HG03175 (cell line): ENCODE results near the gene XXYLT1.

Experiments
- ATAC-seq: cut with Tn5 transposase; IDR thresholded peaks from one replicate; pipeline ENCODE4 v1.9.1; 2021; ENCODE audit warnings: mild to moderate bottlenecking, moderate library complexity; ENCODE audit not compliant: unreplicated experiment

Gene XXYLT1

DNA sequence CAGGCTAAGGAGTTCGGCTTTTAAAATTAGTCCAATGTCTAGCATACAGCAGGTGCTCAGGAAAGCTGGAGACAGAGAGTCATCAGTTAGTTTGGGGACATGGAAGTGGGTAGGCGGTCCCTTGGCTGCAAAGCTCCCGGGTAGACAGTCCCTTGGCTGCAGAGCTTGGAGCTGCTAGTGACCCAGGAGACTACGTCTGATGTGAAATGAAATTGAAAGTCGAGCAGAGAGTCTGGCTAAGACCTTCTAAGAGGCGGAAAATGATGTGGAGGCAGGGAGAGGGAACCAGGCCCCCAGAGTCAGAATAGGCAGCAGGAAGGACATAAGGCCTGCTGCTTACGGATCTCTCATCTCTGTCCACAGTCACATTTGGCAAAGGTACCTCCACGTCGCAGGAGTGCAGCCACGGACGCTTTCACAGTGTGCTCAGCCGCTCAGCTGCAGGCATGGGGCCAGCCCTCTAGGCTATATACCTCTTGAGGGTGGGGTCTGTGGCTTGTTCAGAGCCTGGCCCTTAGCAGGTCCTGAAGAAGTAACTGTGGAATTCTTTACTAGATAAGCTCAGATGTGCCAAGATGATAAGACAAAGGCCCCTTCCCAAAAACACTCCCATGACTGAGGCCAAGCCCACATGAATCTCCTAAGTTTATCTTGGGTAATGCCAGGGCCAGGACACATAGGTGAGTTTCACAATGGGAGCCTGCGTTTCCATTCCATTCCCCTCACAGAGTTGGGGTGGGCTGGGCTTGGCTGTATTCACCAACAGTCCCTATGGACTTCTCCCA, 131.7 kb downstream of the XXYLT1 start:
- ATAC-seq = no peak

DNA sequence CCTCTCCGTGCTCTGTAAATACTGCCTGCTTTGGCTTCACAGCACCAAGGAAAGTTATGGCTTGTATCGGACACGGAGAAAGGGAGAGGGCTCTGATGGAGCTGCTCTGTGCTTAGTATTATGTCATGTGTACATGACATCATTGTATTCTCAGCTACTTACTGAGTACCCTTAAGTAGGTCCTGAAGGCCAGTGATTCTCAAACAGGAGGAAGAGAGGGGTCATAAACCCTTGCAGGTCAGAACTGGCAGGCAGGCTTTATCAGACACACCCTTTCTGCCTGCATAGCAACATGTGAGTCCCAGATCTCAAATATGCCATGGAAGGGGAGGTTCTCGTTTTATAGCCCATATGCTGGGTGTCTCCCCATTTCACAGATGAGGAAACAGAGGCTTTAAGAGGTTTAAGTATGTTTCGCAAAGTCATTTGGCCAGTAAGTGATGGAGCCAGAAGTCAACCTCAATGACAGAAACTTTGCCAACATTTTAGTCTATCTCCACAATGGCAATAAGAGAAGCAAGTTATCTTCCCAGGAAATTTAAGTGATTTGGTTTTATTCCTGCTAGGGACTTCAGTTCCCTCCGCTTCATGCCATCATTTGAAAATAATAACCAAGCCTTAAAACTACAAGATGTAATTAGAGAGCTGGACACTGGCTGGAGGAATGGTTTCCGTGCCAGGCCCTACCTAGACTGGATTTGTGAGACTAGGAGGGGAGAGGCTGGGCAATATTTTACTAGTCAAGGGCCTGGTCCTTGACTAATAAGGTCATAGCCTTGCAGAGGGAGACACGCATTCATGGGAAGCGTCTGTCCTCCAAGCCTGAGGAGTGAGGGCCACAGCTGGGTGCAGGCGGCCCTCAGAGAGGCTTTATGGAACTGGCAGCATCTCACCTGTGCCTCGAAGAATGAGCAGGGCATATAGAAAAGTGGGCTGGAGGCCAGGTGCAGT, 133.0 kb downstream of the XXYLT1 start:
- no peak for ATAC-seq

DNA sequence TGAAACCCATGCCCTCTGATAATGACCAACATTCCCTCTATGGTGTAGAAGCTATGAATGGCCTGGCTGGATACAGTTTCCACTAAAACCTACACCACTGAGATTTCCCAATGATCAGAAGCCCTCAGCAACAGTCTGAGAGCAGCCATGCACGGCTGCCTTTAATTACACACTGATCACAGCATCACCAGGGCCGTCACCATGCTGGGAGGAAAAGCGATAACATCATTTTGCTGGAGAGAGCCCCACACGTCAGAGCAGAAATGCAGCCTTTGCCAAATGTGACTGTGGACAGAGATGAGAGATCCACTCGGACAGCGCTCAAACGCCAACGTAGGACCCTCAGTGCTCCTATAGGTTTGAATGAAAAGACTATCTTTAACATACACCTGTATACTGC, 135.0 kb downstream of the XXYLT1 start:
- no peak for ATAC-seq

DNA sequence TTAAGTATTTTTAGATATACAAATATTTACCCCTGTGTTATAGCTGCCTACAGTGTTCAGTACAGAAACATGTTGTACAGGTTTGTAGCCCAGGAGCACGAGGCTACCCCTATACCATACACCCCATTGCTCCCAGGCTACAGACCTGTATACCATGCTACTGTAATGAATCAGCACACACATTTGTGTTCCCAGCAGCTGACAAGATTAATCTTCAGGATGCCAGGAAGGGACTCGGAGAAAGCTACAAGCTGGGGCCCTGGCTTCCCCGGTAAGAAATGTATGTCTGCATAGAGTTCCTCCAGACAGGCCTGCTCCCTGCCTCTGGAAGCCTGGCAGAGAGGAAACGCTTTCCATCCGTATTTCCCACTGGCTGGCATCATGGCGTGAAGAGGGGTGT, 136.5 kb downstream of the XXYLT1 start:
- no peak for ATAC-seq

DNA sequence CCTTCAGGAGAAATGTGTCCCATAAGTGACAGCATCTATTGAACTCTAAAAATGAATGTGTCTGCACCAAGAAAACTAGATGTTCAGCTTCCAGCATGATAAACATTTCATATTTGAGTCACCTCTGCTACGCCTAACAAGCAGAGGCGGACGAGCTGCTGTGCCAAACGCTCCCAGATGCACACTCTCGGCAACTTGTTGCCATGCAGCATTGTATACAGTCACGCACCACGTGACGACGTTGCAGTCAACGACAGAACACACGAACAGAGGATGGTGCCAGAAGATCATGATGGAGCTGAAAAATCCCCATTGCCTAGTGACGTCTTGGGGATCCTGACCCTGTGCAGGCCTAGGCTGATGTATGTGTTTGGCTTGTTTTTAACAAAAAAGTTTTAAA, 137.5 kb downstream of the XXYLT1 start:
- ATAC-seq = no peak

DNA sequence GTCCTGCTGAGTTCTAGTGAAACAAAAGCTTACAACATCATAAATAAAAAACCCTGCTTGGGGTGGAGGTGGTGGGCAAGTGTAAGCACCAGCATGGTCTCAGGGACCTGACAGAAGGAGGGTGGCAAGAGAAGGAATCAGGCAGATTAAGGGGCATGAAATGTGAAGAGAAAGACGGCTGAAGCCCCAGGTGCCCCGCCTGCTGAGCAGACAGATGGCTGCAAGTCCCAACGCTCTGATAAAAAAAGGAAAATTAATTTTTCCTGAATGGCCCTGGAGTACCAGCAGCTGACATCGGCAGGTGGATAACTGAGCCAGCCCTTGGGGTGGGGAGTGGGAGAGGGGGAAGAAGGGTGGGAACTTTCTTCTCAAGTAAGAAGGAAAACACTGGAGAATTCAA, 137.9 kb downstream of the XXYLT1 start:
- no peak for ATAC-seq

DNA sequence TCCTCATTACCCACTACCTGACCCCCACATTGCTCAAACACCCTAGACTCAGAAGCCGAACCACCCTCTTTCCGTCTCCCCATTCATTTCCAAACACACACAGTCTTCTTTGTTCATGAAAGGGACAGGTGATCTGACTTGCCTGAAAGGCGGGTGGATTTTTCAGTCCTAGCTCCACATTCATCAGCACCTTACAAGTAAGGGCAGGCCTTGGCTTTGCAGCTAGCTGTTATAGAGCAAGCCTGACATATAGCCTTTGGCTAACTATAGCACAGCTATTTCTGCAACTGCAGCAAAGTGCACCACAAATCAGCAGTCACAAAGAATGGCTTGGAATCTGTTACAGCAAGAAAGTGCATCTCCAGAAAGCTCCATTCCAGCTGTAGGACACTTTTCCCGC, 139.8 kb downstream of the XXYLT1 start:
- ATAC-seq = no peak

DNA sequence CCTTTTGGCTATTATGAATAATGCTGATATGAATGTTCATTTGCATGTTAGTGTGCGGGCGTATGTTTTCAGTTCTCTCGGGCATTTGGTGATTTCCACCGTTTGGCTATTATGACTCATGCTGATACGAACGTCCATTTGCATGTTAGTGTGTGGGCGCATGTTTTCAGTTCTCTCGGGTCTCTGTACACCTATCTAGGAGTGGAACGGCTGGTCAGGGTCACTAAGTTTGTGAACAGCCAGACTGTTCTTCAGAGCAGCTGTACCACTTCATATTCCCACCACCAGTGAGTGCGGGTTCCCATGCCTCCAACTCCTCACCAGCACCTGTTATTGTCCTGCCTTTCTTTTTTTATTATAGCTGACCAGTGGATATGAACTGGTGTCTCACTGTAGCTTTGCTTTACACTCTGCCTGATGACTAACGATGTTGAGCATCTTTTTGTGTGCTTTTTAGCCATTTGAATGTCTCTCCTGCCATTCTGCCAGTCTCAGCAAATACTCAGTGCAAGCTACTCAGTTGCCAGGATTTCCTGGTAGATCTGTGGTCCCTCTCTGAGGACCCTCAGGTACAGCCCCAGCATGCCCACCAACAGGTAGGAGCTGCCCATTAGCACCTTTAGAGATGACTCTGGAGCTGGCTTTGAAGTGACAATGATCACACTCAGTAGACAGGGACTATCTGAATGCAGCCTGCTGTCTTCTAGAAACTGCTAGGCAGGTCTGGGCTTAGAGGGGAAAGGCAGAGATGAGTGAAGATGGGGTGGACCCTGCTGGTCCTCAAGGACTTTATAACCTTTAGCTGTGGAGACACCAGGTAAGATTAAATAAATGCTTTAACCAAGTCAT, 141.1 kb downstream of the XXYLT1 start:
- peak; percentile 92 for ATAC-seq

DNA sequence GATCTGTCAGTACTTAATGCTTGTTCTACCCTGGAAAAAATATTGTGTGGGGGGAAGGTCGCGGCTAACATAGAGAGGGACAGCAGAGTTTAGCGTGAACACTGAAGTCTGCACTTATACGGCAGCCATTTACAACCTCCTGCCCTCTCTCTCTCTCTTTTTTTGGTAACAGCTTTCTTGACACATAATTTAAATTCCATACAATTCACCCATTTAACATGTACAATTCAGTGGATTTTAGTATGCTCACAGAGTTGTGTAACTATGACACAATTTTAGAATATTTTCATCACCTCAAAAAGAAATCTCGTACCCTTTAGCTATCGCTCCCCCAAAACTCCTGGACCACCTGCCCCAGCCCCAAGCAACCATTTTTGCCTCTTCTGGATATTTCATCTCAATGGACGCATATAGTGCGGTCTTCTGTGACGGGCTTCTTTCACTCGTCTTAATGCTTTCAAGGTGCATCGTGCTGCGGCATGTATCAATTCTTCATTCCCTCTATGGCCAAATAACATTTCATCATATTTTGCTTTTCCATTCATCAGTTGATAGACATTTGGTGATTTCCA, 141.8 kb downstream of the XXYLT1 start:
- no peak for ATAC-seq

DNA sequence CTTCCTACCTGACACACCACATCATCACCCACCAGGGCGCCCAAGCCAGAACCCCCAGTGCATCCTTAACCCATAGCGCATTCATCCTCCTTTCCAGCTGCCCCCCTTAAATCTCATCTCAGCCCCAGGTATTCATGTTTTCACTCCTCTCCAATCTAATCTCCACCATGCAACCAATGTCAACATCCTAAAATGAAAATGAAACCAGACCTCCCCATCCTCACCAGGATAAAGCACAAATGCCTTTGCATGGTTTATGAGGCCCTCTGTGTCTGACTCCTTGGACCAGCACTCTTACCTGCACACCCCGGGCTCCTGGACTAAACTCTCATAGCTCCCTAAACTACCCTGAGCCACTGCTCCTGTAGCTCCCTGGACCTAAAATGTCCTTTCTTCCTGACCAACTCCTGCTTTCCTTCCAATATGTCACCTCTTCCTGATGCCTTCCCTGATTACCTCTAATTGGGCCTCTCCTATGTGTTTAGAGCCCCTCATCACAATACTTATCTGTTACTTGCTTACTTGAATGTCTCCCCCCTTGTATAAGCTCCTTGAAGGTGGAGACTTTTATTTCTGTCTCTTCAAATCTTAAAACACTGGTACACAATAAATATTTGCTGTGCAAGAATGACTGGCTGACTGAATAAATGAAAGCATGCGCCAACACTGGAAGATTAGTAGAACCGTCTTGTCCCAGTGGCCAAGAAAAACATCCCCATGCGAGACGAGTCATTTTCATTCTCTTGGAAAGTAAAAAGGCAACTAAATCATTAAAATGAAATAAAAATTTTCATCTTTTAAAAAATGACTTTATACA, 142.5 kb downstream of the XXYLT1 start:
- ATAC-seq = no peak

DNA sequence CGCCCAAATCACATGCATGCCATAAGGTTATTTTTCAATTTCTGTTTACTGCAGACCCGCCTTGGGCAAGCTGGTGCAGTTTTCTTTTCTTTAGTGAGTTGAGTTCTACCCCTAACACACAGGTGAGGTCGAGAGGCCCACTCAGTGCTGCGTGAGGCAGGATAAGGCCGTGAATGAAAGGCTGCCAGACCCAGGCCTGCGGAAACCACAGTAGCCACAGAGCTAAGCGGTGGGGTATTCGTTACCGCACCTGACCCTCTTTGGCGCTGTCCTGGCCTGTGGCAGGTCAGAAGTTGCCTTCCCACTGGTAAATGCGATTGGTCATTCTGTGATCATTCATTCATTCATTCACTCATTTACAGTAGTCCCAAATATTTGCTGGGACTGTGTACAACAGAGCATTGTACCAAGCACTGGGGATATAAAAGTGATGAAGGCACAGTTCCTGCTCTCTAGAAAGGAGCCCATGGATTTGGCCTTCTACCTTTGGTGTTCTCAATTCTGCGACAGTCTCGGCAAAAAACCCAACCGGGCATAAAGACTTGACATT, 144.8 kb downstream of the XXYLT1 start:
- no peak for ATAC-seq

DNA sequence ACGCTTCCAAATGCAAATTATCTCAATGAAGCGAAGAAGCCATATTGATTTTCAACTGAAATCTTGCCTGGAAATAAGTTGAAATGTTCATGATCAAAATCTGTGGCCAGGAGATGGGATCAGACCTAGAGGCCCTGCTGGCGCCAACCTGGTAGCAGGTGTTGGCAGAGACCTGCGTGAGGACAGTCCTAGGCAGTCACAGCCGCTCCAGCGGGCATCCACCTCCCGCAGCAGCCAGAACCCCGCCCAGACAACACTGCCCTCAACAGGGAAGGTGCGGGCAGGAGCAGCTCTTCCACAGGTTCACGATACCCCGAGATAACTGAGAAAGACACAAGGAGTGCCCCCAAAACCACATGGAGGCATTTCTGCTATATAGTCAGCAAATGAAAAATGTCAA, 145.3 kb downstream of the XXYLT1 start:
- no peak for ATAC-seq

DNA sequence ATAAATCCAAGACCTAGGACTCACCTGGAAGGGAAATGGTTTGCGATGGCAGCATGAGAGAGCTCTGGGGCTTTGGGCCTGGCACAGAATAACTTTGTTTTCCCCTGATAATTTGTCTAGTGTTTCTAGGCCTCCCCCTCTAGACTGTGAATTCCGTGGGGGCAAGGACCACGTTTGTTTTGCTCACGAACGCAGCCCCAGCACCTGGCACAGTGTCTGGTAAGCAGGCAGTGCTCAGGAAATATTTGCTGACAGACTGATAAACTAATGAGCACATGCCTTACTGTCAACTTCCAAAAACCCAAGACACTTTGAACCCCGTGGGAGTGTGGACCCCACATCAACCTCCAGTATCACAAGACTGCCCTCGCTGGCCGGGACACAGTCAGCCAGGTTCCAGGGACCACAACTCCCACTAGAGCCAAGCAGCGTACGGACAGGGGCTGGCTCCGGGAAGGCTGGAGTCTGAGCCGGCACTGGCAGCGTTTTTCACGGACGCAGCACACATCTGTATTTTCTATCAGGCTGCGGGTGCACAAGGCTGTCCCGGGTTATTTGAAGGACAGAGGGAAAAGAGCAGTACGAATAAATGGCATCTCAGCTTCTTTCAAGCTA, 146.5 kb downstream of the XXYLT1 start:
- no peak for ATAC-seq

DNA sequence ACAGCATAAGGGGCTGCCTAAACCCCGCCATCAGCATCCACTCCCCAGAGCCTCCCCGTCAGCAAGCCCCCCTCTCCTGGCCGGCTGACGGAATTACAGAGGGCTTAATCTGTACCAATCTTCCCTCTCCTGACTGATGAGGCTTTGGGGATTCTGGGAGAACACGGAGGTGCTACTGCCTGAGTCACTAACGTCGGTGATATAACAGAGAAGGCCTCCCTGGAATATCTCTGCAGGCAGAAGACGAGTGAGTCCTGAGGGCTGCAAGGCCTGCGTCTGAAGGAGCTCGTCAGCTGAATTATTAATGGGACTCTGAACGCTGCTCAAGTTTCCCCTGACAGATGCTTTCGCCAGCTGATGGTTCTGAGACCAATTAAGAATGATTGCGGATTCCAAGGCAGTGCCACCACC, 147.7 kb downstream of the XXYLT1 start:
- ATAC-seq = no peak

DNA sequence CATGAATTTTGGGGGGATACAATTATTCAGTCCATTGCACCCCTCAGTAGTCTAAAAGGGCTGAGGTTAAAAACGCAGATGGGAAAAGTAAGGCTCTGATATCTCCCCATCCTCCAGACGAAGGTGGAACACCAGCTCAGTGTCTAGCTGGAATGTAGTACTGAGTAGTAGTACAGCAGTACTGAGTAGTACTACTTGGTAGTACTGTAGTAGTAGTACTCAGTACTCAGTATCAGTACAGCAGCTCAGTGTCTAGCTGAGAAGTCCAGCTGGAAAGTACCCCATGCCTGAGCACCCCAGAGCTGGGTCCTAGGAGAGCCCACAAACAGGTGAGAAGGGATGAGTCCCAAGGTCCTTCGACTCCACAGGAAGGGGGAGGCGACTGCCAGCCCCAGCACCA, 148.7 kb downstream of the XXYLT1 start:
- ATAC-seq = no peak

DNA sequence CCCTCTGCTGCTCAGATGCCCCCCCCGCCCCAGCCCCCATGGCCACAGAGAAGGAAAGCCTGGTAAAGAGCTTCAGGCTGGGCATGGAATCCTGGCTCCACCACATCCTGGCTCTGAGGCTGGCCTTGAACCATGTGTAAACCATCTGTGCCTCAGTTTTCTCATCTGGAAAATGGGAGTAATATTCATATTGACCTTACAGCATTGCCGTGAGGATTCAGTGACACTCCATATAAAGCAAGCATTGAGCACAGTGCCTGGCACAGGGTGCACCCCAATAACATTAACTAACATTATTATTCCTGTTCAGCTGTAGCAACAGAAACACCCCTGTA, 150.7 kb downstream of the XXYLT1 start:
- no peak for ATAC-seq

DNA sequence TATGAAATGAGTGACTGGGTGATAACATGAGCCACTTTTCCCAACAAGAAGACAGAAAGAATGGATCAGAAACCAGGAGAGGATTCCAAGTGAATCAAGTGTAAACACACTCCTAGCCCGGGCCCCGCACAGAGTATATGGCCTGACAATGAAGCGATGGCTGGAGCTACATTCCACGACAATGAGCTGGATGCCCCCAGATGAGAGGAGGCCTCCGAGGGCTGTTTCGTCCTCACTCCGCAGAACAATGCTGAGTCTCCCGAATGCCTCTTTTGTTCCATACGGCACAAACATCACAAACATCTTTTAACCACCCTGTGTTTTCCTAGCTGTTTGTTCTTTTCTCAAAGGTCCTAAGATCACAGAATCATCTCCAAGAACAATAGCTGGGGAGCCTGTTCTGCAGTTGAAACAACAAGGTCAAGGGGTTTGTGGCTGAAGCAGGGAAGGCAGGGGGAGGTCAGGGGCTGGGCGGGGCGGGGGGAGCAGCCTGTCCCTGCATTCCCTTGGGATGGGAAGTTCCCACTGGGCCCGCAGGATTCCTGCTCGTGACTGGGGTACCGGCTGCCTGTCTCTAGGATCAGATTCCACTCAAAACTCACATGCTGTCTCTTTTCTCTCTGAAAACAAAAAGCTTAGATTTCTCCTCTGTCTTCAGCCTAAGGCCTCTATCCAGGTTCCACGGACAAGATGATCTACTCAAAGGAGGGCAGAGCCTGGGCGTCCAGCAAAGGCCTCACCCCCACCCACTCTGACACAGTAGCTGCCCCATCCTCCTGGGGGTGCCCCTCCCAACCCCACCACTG, 151.3 kb downstream of the XXYLT1 start:
- ATAC-seq = no peak

DNA sequence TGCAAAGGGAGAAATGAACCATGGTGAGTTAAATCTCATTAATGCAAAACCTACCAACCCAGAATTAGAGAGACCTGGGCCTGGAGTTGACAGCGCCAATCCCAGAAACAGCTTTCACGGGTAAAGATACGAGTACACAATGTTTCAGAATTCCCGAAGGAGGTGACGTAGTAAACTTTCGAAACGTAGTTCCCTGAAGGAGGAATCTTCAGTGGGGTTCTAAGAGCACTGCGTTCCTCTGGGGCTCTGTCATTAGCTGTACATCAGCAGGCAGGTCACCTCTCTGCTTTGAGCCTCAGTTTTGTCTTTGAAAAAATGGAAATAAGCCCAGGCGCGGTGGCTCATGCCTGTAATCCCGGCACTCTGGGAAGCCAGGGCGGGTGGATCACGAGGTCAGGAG, 152.3 kb downstream of the XXYLT1 start:
- ATAC-seq = no peak
